Mucosa of stomach (tissue), 1 donor: Measurements from ENCODE around the gene CCDC80.

Source experiments
- H3K27me3 ChIP-seq: one replicate; pipeline ENCODE4 v1.7.0; 2013; ENCODE audit warnings: mild to moderate bottlenecking, low read length; ENCODE audit not compliant: control insufficient read depth, insufficient read depth
- H3K36me3 ChIP-seq: one replicate; pipeline ENCODE4 v1.7.0; 2013; ENCODE audit warnings: low read length; ENCODE audit not compliant: control insufficient read depth, insufficient read depth
- H3K4me1 ChIP-seq: one replicate; pipeline ENCODE4 v1.7.0; 2013; ENCODE audit warnings: mild to moderate bottlenecking, low read length; ENCODE audit not compliant: control insufficient read depth, insufficient read depth
- H3K4me3 ChIP-seq: one replicate; pipeline ENCODE4 v1.7.0; 2013; ENCODE audit warnings: low read length
- H3K9ac ChIP-seq: one replicate; pipeline ENCODE4 v1.7.0; 2013; ENCODE audit warnings: mild to moderate bottlenecking, low read length, moderate library complexity
- H3K9me3 ChIP-seq: one replicate; pipeline ENCODE4 v1.7.0; 2013; ENCODE audit warnings: mild to moderate bottlenecking, low read length, moderate library complexity; ENCODE audit not compliant: control insufficient read depth
- donor health status: Pancreatic carcinoma.

Gene CCDC80

GRCh38 chr3:112627419-112627818 lies 13.5 kb downstream of the CCDC80 start:
- H3K4me1 ChIP-seq = no peaks in the 10 kb centered on the region
- H3K9ac ChIP-seq = no peak overlapping the region

GRCh38 chr3:112623717-112624116 lies 17.2 kb downstream of the CCDC80 start:
- H3K36me3 ChIP-seq = no peaks in the 10 kb centered on the region
- H3K9ac ChIP-seq = no peak overlapping the region
- no peaks in the 10 kb centered on the region for H3K27me3 ChIP-seq
- H3K9me3 ChIP-seq = no peaks in the 10 kb centered on the region
- no peak overlapping the region for H3K4me3 ChIP-seq
- H3K4me1 ChIP-seq = no peaks in the 10 kb centered on the region

More at GRCh38 chr3:112627419-112627818, 13.5 kb downstream of the CCDC80 start:
- no peaks in the 10 kb centered on the region for H3K27me3 ChIP-seq
- no peak overlapping the region for H3K4me3 ChIP-seq
- no peaks in the 10 kb centered on the region for H3K36me3 ChIP-seq
- H3K9me3 ChIP-seq = no peaks in the 10 kb centered on the region

GRCh38 chr3:112623213-112623612 lies 17.7 kb downstream of the CCDC80 start:
- H3K4me3 ChIP-seq = no peak overlapping the region
- no peaks in the 10 kb centered on the region for H3K9me3 ChIP-seq
- no peak overlapping the region for H3K9ac ChIP-seq
- no peaks in the 10 kb centered on the region for H3K4me1 ChIP-seq
- H3K36me3 ChIP-seq = no peaks in the 10 kb centered on the region
- H3K27me3 ChIP-seq = no peaks in the 10 kb centered on the region

- Histone ChIP-seq H3K27me3 (no peaks in the 10 kb centered on the region), H3K36me3 (no peaks in the 10 kb centered on the region), H3K4me3 (no peak overlapping the region), H3K9me3 (no peaks in the 10 kb centered on the region), H3K4me1 (no peaks in the 10 kb centered on the region), H3K9ac (no peak overlapping the region)
Observed at GRCh38 chr3:112619295-112619694, 21.6 kb downstream of the CCDC80 start.

- H3K36me3 ChIP-seq = no peaks in the 10 kb centered on the region
- H3K9ac ChIP-seq = no peak overlapping the region
- no peaks in the 10 kb centered on the region for H3K4me1 ChIP-seq
- H3K9me3 ChIP-seq = no peaks in the 10 kb centered on the region
- H3K27me3 ChIP-seq = no peaks in the 10 kb centered on the region
- no peak overlapping the region for H3K4me3 ChIP-seq
Observed at GRCh38 chr3:112617285-112617684, 23.7 kb downstream of the CCDC80 start.

GRCh38 chr3:112615989-112616731 lies 24.8 kb downstream of the CCDC80 start:
- Histone ChIP-seq H3K9ac (no peak overlapping the region), H3K27me3 (no peaks in the 10 kb centered on the region), H3K9me3 (no peaks in the 10 kb centered on the region), H3K4me1 (no peaks in the 10 kb centered on the region), H3K4me3 (no peak overlapping the region), H3K36me3 (no peaks in the 10 kb centered on the region)

GRCh38 chr3:112611752-112612515 lies 29.0 kb downstream of the CCDC80 start:
- Histone ChIP-seq H3K9me3 (no peaks in the 10 kb centered on the region), H3K27me3 (no peaks in the 10 kb centered on the region), H3K4me1 (no peaks in the 10 kb centered on the region), H3K9ac (no peak overlapping the region), H3K4me3 (no peak overlapping the region), H3K36me3 (no peaks in the 10 kb centered on the region)

GRCh38 chr3:112610121-112610520 lies 30.8 kb downstream of the CCDC80 start:
- Histone ChIP-seq H3K36me3 (no peaks in the 10 kb centered on the region), H3K4me3 (no peak overlapping the region), H3K9me3 (no peaks in the 10 kb centered on the region), H3K27me3 (no peaks in the 10 kb centered on the region), H3K4me1 (no peaks in the 10 kb centered on the region), H3K9ac (no peak overlapping the region)

GRCh38 chr3:112607863-112608262 lies 33.1 kb downstream of the CCDC80 start:
- Histone ChIP-seq H3K4me1 (no peaks in the 10 kb centered on the region), H3K27me3 (no peaks in the 10 kb centered on the region), H3K9me3 (no peaks in the 10 kb centered on the region), H3K4me3 (no peak overlapping the region), H3K36me3 (no peaks in the 10 kb centered on the region), H3K9ac (no peak overlapping the region)

GRCh38 chr3:112606098-112606497 lies 34.8 kb downstream of the CCDC80 start:
- Histone ChIP-seq H3K27me3 (no peaks in the 10 kb centered on the region), H3K9ac (no peak overlapping the region), H3K9me3 (no peaks in the 10 kb centered on the region), H3K36me3 (no peaks in the 10 kb centered on the region), H3K4me1 (no peaks in the 10 kb centered on the region), H3K4me3 (no peak overlapping the region)

GRCh38 chr3:112605285-112605684 lies 35.7 kb downstream of the CCDC80 start:
- H3K4me3 ChIP-seq = no peak overlapping the region
- H3K4me1 ChIP-seq = no peaks in the 10 kb centered on the region
- no peaks in the 10 kb centered on the region for H3K9me3 ChIP-seq
- H3K36me3 ChIP-seq = no peaks in the 10 kb centered on the region
- no peak overlapping the region for H3K9ac ChIP-seq
- no peaks in the 10 kb centered on the region for H3K27me3 ChIP-seq

- Histone ChIP-seq H3K27me3 (no peaks in the 10 kb centered on the region), H3K36me3 (no peaks in the 10 kb centered on the region), H3K4me1 (no peaks in the 10 kb centered on the region), H3K9me3 (no peaks in the 10 kb centered on the region), H3K4me3 (no peak overlapping the region), H3K9ac (no peak overlapping the region)
Observed at GRCh38 chr3:112604536-112604935, 36.4 kb downstream of the CCDC80 start.
